ENCODE data around the gene EIF1AD.

DNA sequence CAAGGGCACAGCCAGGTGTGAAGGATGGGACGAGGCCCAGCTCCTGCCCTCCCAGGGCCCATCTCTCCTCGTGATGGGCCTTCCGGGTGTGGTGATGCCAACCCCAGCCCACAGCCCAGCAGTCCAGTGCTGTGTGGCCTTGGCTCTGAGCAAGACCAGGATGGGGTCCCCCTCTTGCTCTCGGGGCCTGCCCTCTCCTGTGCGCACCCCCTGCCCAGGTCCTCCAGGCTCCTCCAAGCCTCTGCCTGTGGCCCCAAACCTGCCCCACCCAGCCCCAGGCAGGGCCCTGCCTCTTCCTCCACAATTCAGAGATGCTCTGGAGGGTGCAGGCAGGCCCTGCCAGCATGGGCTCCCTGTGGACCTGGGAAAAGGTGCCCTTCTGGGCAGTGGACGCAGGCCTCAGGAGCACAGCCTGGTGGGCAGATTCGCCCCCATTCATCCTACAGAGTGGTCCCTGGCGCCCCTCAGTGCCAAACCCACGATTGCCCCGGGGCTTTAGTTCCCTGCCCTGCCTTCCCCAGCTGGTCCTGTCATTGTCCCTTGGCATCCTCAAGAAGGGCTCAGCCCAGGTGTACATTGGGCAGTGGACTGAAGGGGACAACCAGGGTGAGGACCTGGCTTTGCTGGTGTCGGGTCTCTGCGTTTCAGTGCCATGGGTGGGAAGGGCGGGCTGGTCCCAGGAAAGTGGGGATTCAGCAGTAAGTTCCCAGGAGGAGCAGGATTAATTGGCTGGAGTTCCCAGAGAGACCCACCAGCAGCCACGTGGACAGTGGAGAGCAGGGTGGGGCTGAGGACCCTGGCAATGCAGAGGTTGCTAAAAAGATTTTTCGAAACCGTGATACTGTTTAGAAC lies 19.8 kb downstream of the EIF1AD start:
- TF ChIP-seq, protein P1, sequence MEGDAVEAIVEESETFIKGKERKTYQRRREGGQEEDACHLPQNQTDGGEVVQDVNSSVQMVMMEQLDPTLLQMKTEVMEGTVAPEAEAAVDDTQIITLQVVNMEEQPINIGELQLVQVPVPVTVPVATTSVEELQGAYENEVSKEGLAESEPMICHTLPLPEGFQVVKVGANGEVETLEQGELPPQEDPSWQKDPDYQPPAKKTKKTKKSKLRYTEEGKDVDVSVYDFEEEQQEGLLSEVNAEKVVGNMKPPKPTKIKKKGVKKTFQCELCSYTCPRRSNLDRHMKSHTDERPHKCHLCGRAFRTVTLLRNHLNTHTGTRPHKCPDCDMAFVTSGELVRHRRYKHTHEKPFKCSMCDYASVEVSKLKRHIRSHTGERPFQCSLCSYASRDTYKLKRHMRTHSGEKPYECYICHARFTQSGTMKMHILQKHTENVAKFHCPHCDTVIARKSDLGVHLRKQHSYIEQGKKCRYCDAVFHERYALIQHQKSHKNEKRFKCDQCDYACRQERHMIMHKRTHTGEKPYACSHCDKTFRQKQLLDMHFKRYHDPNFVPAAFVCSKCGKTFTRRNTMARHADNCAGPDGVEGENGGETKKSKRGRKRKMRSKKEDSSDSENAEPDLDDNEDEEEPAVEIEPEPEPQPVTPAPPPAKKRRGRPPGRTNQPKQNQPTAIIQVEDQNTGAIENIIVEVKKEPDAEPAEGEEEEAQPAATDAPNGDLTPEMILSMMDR (conservative IDR thresholded peaks at IDR 0.05; ENCODE audit: low read depth in 2 of 2) = peak in 1 of 2 experiments; percentile 31; a peak in 1 of 4 replicates
- TF ChIP-seq POLR2AphosphoS5 (IDR thresholded peaks at IDR 0.05; ENCODE audit: low read depth) = no peak
- TF ChIP-seq EZH2 (IDR thresholded peaks at IDR 0.05; ENCODE audit: low read depth, unreplicated experiment) = no peak
- no peak for TF ChIP-seq ZNF331 (CRISPR knock-in tag; IDR thresholded peaks at IDR 0.05; ENCODE audit: low read depth)
- TF ChIP-seq EZH2phosphoT487 (IDR thresholded peaks at IDR 0.05; ENCODE audit: unreplicated experiment) = no peak
- TF ChIP-seq CREB1 (CRISPR knock-in tag; IDR thresholded peaks at IDR 0.05; ENCODE audit: low read depth) = no peak
- no peak for TF ChIP-seq STAT1 (IDR thresholded peaks at IDR 0.05; ENCODE audit: unreplicated experiment)
- no peak for TF ChIP-seq JUNB (IDR thresholded peaks at IDR 0.05; ENCODE audit: unreplicated experiment)
- no peak for TF ChIP-seq ZNF114 (CRISPR knock-in tag; IDR thresholded peaks at IDR 0.05)
- TF ChIP-seq, protein P2, sequence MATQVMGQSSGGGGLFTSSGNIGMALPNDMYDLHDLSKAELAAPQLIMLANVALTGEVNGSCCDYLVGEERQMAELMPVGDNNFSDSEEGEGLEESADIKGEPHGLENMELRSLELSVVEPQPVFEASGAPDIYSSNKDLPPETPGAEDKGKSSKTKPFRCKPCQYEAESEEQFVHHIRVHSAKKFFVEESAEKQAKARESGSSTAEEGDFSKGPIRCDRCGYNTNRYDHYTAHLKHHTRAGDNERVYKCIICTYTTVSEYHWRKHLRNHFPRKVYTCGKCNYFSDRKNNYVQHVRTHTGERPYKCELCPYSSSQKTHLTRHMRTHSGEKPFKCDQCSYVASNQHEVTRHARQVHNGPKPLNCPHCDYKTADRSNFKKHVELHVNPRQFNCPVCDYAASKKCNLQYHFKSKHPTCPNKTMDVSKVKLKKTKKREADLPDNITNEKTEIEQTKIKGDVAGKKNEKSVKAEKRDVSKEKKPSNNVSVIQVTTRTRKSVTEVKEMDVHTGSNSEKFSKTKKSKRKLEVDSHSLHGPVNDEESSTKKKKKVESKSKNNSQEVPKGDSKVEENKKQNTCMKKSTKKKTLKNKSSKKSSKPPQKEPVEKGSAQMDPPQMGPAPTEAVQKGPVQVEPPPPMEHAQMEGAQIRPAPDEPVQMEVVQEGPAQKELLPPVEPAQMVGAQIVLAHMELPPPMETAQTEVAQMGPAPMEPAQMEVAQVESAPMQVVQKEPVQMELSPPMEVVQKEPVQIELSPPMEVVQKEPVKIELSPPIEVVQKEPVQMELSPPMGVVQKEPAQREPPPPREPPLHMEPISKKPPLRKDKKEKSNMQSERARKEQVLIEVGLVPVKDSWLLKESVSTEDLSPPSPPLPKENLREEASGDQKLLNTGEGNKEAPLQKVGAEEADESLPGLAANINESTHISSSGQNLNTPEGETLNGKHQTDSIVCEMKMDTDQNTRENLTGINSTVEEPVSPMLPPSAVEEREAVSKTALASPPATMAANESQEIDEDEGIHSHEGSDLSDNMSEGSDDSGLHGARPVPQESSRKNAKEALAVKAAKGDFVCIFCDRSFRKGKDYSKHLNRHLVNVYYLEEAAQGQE (IDR thresholded peaks at IDR 0.05; ENCODE audit: unreplicated experiment) = no peak
- TF ChIP-seq, protein P3, sequence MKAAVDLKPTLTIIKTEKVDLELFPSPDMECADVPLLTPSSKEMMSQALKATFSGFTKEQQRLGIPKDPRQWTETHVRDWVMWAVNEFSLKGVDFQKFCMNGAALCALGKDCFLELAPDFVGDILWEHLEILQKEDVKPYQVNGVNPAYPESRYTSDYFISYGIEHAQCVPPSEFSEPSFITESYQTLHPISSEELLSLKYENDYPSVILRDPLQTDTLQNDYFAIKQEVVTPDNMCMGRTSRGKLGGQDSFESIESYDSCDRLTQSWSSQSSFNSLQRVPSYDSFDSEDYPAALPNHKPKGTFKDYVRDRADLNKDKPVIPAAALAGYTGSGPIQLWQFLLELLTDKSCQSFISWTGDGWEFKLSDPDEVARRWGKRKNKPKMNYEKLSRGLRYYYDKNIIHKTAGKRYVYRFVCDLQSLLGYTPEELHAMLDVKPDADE (IDR thresholded peaks at IDR 0.05) = no peak
